NT2/D1 (cell line): ENCODE measurements around the gene C9orf72.

Experiments
- SUZ12 ChIP-seq: IDR thresholded peaks from 2 replicates; pipeline ENCODE4 v1.6.1; 2011; ENCODE audit not compliant: insufficient read length, insufficient read depth; ENCODE audit errors: extremely low read depth
- YY1 ChIP-seq: IDR thresholded peaks from 2 replicates; pipeline ENCODE4 v1.6.1; 2011; ENCODE audit not compliant: insufficient read length, insufficient read depth
- ZNF274 ChIP-seq: IDR thresholded peaks from 2 replicates; pipeline ENCODE4 v1.6.1; 2011; ENCODE audit warnings: mild to moderate bottlenecking, low read depth, low read length

GRCh38 chr9:27556470-27556869 is 16.8 kb downstream of the C9orf72 start:
- TF ChIP-seq YY1, result no peak
- no peak for TF ChIP-seq ZNF274
- no peak for TF ChIP-seq SUZ12
